Measurements from ENCODE around the gene OR51A4. TPM values are rescaled to one million over a fixed set of nuclear protein-coding genes. Genes with fewer than 3 reads are reported as not detected.
A peak's percentile ranks its signal among the peaks of the same experiment; 100 is the strongest.

OR51A4 gene
- total and polyA plus RNA-seq, 2 of the 13 experiments (the other 11 are each of a cell fraction or from before 2014, with no cell fraction given) = not detected

GRCh38 chr11:4916581-4916980 lies 30.8 kb downstream of the OR51A4 start:
- Histone ChIP-seq H3K27me3 (ENCODE audit: control insufficient read depth in 1 of 2, insufficient read depth in 2 of 2, low read length in 2 of 2) (no peaks in the 10 kb centered on the region; a peak in 2 of 5 replicates), H3K27ac (ENCODE audit: extremely low read length, insufficient read depth, low read length) (no peak overlapping the region), H3K79me2 (ENCODE audit: insufficient read depth, low read length) (no peaks in the 10 kb centered on the region), H3K9ac (ENCODE audit: insufficient read depth, low read depth, low read length) (no peak overlapping the region), H3K36me3 (replicated peaks in 1 of 2; ENCODE audit: control insufficient read depth in 1 of 2, insufficient read depth in 2 of 2, low read length in 2 of 2) (no peaks in the 10 kb centered on the region), H3K4me2 (ENCODE audit: low read depth, low read length) (no peak overlapping the region), H4K20me1 (ENCODE audit: insufficient read depth, low read length) (no peaks in the 10 kb centered on the region), H2AFZ (ENCODE audit: low read length) (no peak overlapping the region), H3K4me3 (replicated peaks in 1 of 3; ENCODE audit: insufficient read depth in 1 of 3, low read depth in 2 of 3, low read length in 3 of 3) (no peak overlapping the region), H3K4me1 (ENCODE audit: insufficient read depth, low read length) (no peaks in the 10 kb centered on the region), H3K9me3 (ENCODE audit: low read length) (no peaks in the 10 kb centered on the region)
- BruUV-seq (replicated peaks) = no TSS peak
- no peak for TF ChIP-seq FLYWCH1 (CRISPR knock-in tag; IDR thresholded peaks at IDR 0.05)
- TF ChIP-seq HNF1A (IDR thresholded peaks at IDR 0.05; ENCODE audit: low read depth) = peak; percentile 23; the same call in 1 of the 2 replicates
- TF ChIP-seq HNF1A (CRISPR knock-in tag; IDR thresholded peaks at IDR 0.05; ENCODE audit: borderline replicate concordance) = no peak
- TF ChIP-seq TCF7 (IDR thresholded peaks at IDR 0.05; ENCODE audit: low read depth) = 0 out of 2 replicates have a peak, but pooled peaks have one; percentile 8
- TF ChIP-seq ZNF878 (CRISPR knock-in tag; IDR thresholded peaks at IDR 0.05) = no peak
- TF ChIP-seq REXO4 (CRISPR knock-in tag; IDR thresholded peaks at IDR 0.05; ENCODE audit: borderline replicate concordance) = no peak
- TF ChIP-seq PBX2 (CRISPR knock-in tag; IDR thresholded peaks at IDR 0.05) = peak; percentile 56; the same call in 1 of the 2 replicates
- peak; percentile 43; the same call in 1 of the 2 replicates for TF ChIP-seq HNF1B (CRISPR knock-in tag; IDR thresholded peaks at IDR 0.05)
- intact Hi-C loops (cut with micrococcal nuclease; ENCODE audit: unreplicated experiment) = no loop called here
- FAIRE-seq = peak; percentile 44
- DNase-seq (ENCODE audit: low spot score) = peak; percentile 31
- peak; percentile 83 for ATAC-seq
- POLR2A ChIA-PET = no interaction called here
- in situ Hi-C loops (cut with HindIII; ENCODE audit: extremely low pct_ligation_motif_present, low pct_unique_long_range_greater_than_20kb) = no loop called here
- CTCF ChIA-PET (ENCODE audit: low intra/inter-chr PET ratio, low total read pairs) = no interaction called here

Measured in HepG2 (cell line).